Breast epithelium (tissue), 3 donors: ENCODE measurements around the gene IRS1.

Experiments
- CTCF ChIP-seq, 3 donors: fragments of 450-650 bp; IDR thresholded peaks; one replicate each; pipeline ENCODE4 v1.5.1; 2016 to 2017; ENCODE audit warnings: antibody characterized with exemption in 3 of 3, mild to moderate bottlenecking in 3 of 3, moderate library complexity in 3 of 3
- POLR2AphosphoS5 ChIP-seq, 3 donors: sonication (generic); formaldehyde crosslinking; IDR thresholded peaks; one replicate each; pipeline ENCODE4 v1.6.1; 2017; ENCODE audit warnings: antibody characterized with exemption in 3 of 3

GRCh38 chr2:226839951-226840350 lies 40.3 kb upstream of the IRS1 start:
- no peak for TF ChIP-seq CTCF (IDR thresholded peaks at IDR 0.05)
- TF ChIP-seq POLR2AphosphoS5 (IDR thresholded peaks at IDR 0.05) = no peak
